Measurements from ENCODE around the gene CDK11A.
"Not testable (repeated sequence)": the region's sequence is repeated elsewhere in the genome, so short reads cannot be mapped to it uniquely, and the experiment has no call there.

The CDK11A gene

DNA sequence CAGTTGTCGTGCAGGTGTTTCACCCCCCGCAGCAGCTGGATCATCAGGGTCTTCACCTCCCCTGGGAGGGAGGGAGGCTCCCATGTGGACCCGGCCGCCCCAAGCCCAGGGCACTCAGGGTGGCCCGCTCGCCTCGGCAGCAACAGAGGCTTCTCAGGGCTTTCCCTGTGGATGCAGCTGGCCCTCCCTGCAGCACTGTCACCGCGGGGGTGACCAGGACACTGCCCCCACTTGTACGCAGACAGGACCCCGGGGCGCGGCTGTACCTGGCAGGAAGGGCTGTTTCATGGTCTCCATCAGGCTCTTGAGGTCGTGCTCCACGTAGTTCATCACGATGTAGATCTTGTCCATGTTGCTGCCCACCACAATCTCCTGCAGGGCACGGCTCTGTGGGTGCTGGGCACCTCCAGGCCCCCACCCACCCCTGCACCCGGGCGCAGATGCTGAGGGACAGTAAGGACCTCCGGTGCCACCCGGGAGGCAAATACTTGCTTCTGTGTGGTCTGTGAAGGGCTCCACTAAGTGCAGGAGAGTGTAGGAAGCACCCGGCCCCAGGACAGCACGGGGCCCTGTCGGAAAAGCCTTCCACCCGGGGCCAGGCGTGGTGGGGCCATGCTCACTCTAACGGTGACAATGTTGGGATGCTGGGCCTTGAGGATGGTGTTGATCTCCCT, 19.7 kb downstream of the CDK11A start:
- H3K9me3 Mint-ChIP-seq, H3K27me3 Mint-ChIP-seq, ATAC-seq, H3K4me3 Mint-ChIP-seq, H3K4me1 Mint-ChIP-seq, H3K27ac Mint-ChIP-seq: not testable (repeated sequence)
- peaks cover 10% of the 10 kb centered on the region for H3K36me3 Mint-ChIP-seq

DNA sequence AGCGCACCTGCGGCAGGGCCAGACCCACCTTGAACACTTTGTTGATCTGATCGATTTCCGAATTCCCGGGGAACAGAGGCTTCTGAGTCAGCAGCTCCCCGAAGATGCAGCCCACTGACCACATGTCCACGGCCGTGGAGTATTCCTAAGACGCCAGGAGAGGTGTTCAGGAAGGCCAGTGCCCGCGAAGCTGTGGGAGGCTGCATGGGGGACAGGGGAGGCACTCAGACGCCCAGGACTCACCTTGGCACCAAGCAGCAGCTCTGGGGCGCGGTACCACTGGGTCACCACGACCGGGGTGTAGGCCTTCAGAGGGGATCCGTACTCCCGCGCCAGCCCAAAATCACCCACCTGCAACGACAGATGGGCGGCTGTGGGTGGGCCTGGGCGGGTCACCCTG, 20.4 kb downstream of the CDK11A start:
- Mint-ChIP-seq H3K27me3 (no peaks in the 10 kb centered on the region), H3K9me3 (no peaks in the 10 kb centered on the region), H3K4me1 (no peaks in the 10 kb centered on the region), H3K27ac (no peak overlapping the region), H3K4me3 (no peak overlapping the region), H3K36me3 (peaks cover 10% of the 10 kb centered on the region)
- ATAC-seq, result no peak

DNA sequence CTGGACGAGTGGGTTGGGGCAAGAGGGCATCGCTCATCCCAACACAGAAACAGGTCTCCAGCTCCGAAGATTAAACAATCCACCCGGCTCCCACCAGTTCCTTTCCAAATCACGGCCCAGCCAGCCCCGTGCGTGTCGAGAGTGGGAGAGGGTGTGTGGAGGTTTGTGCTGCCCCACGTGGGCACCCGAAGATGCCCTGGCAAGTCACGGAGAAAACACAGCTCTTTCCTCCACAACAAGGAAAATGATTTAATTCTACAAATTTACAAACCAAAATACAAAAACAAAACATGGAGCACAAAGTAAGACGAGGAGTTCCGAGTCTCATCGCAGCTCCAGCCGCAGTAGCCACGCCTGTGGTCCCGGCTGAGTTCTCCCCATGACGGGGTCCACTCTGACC, 21.7 kb downstream of the CDK11A start:
- not testable (repeated sequence) for ATAC-seq, H3K27me3 Mint-ChIP-seq, H3K4me3 Mint-ChIP-seq, H3K4me1 Mint-ChIP-seq, H3K9me3 Mint-ChIP-seq, H3K27ac Mint-ChIP-seq
- H3K36me3 Mint-ChIP-seq, result peaks cover 10% of the 10 kb centered on the region

DNA sequence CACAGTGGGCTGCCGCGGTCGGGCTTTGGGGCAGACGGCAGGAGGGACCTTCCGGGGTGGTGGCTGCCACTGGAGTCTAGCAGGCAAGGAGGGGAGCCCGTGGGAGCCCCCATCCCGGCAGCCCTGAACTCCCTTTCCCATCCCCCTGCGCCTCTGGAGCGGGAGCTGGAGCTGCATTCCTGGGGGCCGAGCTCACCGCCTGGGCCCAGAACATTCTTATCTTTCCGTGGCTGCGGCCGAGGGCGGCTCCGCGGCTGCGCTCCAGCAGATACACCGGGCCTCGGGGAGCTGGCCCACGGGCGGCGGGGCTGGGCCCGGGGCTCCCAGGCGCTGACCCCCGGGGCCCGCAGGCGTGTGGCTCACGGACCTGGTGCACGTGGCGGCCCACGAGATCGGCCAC, 23.6 kb downstream of the CDK11A start:
- not testable (repeated sequence) for ATAC-seq, H3K27me3 Mint-ChIP-seq, H3K4me3 Mint-ChIP-seq, H3K27ac Mint-ChIP-seq, H3K9me3 Mint-ChIP-seq, H3K36me3 Mint-ChIP-seq, H3K4me1 Mint-ChIP-seq

DNA sequence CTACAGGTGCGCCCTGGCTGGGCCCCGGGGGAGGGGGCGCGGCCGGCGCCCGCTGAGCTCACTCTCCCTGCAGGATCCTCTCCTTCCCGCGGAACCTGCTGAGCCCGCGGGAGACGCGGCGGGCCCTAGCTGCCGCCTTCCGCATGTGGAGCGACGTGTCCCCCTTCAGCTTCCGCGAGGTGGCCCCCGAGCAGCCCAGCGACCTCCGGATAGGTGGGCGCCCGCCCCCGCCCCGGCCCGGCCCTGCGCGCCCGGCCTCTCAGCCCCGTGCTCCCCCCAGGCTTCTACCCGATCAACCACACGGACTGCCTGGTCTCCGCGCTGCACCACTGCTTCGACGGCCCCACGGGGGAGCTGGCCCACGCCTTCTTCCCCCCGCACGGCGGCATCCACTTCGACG, 24.1 kb downstream of the CDK11A start:
- H3K36me3 Mint-ChIP-seq, ATAC-seq, H3K4me3 Mint-ChIP-seq, H3K9me3 Mint-ChIP-seq, H3K27me3 Mint-ChIP-seq, H3K27ac Mint-ChIP-seq, H3K4me1 Mint-ChIP-seq: not testable (repeated sequence)

DNA sequence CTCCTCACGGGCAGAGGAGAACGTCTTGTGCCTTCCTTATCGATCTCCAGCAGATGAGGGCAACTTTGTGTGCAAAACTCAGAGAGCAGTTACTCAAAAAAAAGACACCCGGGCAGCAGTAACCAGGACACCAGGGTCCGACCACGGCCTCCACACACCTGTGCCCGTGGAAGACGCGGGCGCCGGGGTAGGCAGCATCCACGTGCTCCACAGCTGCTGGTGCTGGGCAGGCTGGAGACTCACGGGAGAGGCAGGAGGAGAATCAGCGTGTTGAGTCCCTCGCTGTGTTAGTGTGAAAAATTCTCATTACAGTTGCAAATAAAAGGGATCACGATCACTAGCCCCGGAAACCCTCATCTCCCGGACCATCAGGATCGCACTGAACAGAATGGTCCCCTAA, 25.1 kb downstream of the CDK11A start:
- not testable (repeated sequence) for H3K27me3 Mint-ChIP-seq, H3K4me1 Mint-ChIP-seq, H3K9me3 Mint-ChIP-seq, H3K27ac Mint-ChIP-seq, H3K4me3 Mint-ChIP-seq, ATAC-seq, H3K36me3 Mint-ChIP-seq

DNA sequence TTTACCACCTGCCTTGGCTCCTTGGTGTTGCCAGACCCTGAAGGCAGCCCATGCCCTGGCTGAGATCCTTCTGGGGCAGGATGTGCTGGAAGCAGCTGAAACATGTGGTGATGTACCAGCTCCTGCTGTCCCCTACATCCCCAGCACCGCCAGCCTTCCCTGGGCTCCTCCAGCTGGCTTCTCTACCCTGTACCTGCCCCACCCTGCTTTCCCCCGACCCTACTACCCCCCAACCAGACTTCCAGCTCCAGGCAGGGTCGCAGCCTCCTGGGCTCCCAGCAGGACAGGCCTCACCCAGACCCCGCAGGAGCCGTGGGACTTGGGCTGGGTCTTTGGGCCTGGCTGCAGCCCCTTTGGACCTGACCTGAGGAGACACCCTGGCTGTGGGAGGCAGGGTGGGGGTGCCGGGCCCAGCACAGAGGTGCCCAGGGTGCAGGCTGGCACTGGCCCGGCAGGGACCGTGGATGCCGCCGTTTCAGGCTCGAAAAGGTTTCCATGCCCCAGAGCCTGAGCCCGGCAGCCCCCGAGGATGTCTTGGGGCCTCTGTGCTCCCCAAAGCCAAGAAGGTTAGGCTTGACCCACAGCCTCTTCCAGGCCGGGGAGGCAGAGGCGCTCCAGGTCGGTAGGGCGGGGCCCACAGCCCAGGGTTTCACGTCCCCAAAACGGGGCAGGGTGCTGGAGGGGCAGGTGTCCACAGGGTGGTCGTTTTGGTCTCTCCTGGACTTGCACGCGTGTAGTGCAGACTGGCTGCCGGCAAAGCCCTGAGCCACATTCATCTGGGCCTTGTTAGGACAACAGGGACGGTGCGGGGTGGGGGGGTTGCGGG, 26.6 kb downstream of the CDK11A start:
- ATAC-seq, H3K4me3 Mint-ChIP-seq, H3K4me1 Mint-ChIP-seq, H3K36me3 Mint-ChIP-seq, H3K27ac Mint-ChIP-seq, H3K9me3 Mint-ChIP-seq, H3K27me3 Mint-ChIP-seq: not testable (repeated sequence)

DNA sequence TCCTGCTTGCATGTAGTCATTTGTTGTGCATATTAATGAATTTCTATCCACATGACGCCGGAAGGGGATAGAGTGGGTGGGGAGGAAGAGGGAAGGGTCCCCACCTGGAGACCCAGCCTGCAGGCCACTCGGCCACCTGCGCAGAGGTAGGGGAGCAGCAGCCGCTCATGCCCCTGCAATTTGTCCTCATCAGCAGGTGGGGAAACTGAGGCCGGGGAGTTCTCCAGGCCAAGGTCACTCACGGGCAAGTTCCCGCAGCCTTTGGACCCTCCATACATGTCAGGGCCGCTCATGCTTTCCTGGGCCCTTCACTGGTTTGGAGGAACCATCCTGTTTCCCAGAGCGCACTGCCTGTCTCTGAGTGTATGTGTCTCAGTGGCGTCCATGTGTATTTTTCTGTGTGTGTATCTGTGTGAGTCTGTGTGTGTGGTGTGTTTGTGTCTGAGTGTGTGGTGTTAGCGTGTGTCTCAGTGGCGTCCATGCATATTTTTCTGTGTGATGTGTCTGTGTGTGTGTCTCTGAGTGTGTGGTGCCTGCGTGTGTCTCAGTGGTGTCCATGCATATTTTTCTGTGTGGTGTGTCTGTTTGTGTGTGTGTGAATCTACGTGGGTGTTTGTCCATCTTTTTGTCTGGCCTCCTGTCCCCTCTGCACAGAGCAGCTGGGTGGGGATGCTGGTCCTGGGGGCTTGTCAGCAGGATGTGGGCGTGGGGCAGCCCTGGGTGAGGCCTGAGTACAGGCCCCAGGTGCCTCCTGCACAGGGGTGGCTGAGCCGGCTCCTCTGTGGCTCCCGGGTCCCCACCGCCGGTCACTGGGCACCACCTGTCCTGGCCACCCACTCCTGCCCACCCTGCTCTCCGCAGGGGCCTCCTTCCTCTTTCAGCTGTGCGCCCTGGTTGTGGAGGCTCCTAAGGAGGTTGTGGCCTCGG, 27.5 kb downstream of the CDK11A start:
- H3K27ac Mint-ChIP-seq, H3K4me1 Mint-ChIP-seq, H3K27me3 Mint-ChIP-seq, H3K9me3 Mint-ChIP-seq, H3K4me3 Mint-ChIP-seq, ATAC-seq, H3K36me3 Mint-ChIP-seq: not testable (repeated sequence)

DNA sequence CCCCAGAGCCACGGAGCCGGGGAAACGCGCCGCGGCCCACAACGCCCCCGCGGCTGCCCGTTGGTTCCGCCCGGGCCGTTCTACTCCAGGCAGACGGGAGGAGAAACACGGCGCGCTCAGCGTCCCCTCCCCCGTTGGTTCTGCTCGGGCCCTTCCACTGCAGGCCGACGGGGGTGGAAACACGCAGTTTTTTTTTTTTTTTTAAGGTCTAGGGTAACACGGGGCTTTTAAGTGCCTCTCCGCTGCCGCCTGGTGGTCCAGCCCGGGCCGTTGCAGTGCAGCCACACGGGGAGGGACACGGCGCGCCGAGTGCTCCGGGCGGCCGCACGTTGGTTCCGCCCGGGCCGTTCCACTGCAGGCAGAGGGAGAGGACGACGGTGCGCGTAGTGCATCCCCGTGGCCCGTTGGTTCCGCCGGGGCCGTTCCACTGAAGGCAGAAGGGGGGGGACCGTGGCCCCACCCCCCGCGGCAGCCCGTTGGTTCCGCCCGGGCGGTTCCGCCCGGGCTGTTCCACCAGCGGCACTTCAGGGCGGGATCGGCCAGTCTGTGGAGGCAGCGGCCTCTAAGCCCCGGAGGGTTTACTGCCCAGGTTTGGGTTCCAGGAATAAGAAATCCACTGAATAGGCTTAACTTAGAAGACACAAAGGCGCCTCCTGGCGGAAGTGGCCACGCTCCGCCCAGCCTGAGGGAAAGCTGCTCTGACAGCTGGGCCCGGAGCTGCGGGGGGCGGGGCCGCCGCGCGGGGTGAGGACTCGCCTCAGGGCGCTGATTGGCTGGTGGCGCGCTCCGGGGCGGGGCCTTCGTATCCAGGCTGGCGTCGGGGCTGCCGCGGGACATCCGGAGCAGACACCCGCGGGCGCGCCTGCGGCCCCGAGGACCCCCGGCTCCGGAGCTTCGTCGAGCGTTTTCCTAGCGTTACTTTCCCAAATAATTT, 31.2 kb downstream of the CDK11A start, which contains the start of gene SLC35E2B:
Gene SLC35E2B, minus strand, starts transcription at position 82 of the 934 bp plus-strand sequence. CDS start 16,096 bp downstream, outside the sequence.
- peak within 1 kb of the TSS; percentile 79 for H3K4me3 Mint-ChIP-seq
- not testable (repeated sequence) for H3K27me3 Mint-ChIP-seq, H3K36me3 Mint-ChIP-seq, H3K9me3 Mint-ChIP-seq, H3K4me1 Mint-ChIP-seq
- ATAC-seq, result peak; percentile 92
- H3K27ac Mint-ChIP-seq, result peak within 1 kb of the TSS; percentile 90

DNA sequence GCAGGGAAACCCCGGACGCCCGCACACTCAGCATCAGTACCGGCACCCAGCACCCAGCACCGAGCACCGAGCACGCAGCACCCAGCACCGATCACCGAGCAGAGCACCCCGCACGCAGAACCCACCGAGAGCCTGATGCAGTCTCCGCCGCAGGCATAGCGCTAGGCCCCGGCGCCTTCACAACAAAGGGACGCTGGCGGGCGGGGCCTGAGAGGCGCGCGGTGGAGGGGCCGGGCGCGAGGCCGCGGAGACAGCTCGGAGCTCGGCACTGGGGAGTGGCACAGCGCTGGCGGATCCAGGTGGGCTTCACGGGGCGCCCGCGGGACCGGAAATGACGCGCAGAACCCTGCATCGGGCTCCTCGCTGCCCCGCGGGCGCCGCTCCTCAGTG, 31.8 kb downstream of the CDK11A start:
- H3K4me1 Mint-ChIP-seq, result not testable (repeated sequence)
- ATAC-seq, result peak; percentile 81
- peak overlapping the region; percentile 79 for H3K4me3 Mint-ChIP-seq

DNA sequence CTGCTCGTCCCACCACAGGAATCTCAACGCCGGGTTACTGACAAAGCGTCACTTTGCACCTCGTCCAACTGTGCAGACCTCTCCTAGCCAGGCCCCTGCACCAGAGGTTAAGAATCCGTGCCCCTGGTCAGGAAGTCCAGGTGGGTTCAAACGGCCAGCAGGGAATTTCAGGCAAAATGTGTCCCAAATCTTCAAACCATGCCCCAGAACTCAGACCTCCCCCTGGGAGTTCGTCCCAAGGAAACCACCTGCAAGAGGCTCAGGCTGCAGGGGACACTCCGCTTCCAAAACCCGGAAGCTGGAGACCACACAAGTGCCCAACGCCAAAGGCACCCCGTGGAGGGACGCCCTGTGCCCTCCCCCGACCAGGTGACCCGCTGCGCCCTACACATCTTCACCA, 32.7 kb downstream of the CDK11A start:
- H3K27me3 Mint-ChIP-seq, H3K9me3 Mint-ChIP-seq, ATAC-seq, H3K36me3 Mint-ChIP-seq, H3K4me3 Mint-ChIP-seq, H3K4me1 Mint-ChIP-seq, H3K27ac Mint-ChIP-seq: not testable (repeated sequence)

More for the DNA sequence above, 31.8 kb downstream of the CDK11A start:
- not testable (repeated sequence) for H3K9me3 Mint-ChIP-seq, H3K36me3 Mint-ChIP-seq, H3K27me3 Mint-ChIP-seq
- peak overlapping the region; percentile 90 for H3K27ac Mint-ChIP-seq

DNA sequence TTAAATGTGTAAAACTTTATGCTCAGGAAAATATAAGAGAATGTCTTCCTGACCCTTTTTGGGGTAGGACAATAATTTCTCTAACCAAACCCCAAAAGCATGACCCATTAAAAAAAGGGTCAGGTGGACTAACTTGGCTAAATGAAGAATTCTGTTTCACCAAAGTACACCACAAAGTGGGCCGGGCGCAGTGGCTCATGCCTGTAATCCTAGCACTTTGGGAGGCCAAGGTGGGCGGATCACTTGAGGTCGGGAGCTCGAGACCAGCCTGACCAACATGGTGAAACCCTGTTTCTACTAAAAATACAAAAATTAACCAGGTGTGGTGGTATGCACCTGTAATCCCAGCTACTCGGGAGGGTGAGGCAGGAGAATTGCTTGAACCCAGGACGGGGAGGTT, 34.6 kb downstream of the CDK11A start:
- H3K36me3 Mint-ChIP-seq, H3K4me3 Mint-ChIP-seq, H3K27me3 Mint-ChIP-seq, ATAC-seq, H3K9me3 Mint-ChIP-seq, H3K27ac Mint-ChIP-seq: not testable (repeated sequence)
- peaks cover 13% of the 10 kb centered on the region for H3K4me1 Mint-ChIP-seq

DNA sequence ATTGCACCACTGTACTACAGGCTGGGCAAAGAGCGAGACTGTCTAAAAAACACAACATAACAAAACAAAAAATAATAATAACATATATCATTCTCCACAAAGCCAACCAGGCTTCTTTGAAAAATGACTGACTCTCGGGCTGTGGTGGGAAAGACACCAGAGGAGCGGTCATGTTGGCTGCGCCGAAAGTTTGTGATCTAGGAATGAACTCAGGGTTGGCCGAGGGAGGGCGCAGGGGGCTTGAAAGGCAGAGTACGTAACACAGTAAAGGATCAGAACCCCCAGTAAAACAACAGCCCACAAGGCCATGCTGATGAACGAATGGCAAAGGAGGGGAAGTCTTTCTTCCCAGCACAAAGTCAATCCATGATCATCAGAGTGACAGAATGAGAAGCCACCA, 36.3 kb downstream of the CDK11A start:
- peaks cover 27% of the 10 kb centered on the region for H3K4me1 Mint-ChIP-seq
- no peaks in the 10 kb centered on the region for H3K9me3 Mint-ChIP-seq
- peaks cover 18% of the 10 kb centered on the region for H3K36me3 Mint-ChIP-seq
- H3K27ac Mint-ChIP-seq, result no peak overlapping the region
- ATAC-seq, result no peak
- no peaks in the 10 kb centered on the region for H3K27me3 Mint-ChIP-seq
- H3K4me3 Mint-ChIP-seq, result no peak overlapping the region

DNA sequence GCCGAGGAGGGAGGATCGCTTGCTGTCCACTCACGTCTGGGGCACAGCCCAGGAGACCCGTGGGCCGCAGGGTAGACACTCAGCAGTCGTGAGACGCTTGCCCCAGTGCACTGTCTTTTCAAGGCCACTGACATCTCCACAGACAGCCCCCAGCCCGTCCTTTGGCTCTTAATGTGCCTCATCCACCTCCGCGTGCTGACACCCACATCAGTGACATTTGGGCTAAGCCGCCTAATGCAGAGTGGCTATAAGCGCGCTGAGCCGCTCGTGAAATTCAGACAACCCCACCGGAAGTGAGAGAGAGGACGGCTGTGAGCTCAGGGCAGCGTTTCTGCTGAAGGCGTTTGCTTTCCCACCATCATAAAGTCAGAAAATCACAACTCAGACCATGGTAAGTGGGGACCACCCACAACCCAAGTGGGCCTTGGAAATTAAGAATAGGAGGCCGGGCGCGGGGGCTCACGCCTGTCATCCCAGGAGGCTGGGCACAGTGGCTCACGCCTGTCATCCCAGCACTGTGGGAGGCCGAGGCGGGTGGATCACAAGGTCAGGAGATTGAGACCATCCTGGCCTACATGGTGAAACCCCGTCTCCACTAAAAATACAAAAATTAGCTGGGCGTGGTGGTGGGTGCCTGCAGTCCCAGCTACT, 40.0 kb downstream of the CDK11A start:
- ATAC-seq, result no peak
- H3K27me3 Mint-ChIP-seq, result no peaks in the 10 kb centered on the region

More for the DNA sequence above, 40.0 kb downstream of the CDK11A start:
- Mint-ChIP-seq H3K9me3 (no peaks in the 10 kb centered on the region), H3K36me3 (peaks cover 24% of the 10 kb centered on the region), H3K27ac (no peak overlapping the region), H3K4me3 (no peak overlapping the region), H3K4me1 (peaks cover 40% of the 10 kb centered on the region)

Data from stimulated activated memory B cell treated with anti-CD40 and anti-IgM and Interleukin-4, amounts not matched to agents 10 μg/mL and 1 μg/mL and 100 μg/mL, for 72 hours (primary cell).